H1 (cell line): ENCODE data around the gene WDR35. TPM values are rescaled to one million over a fixed set of nuclear protein-coding genes. Genes with fewer than 3 reads are reported as not detected.
"Not testable (repeated sequence)": the region's sequence is repeated elsewhere in the genome, so short reads cannot be mapped to it uniquely, and the experiment has no call there.

ENCODE experiments used
- CTCF ChIA-PET: fragments of 300-600 bp; sonication (Branson Sonifier 250); formaldehyde crosslinking; loops from one replicate; lab custom pipeline; 2021; ENCODE audit not compliant: partially characterized antibody; lab: Charles Lee
- POLR2A ChIA-PET: fragments of 300-600 bp; sonication (Branson Sonifier 250); formaldehyde crosslinking; loops from one replicate; lab custom pipeline; 2021; ENCODE audit warnings: inconsistent platforms; ENCODE audit not compliant: partially characterized antibody; lab: Charles Lee
- DNase-seq, 2 experiments: peaks; one replicate each; pipeline versions ENCODE4 v3.0.0 to v3.0.0-alpha.2; 2010 to 2022; ENCODE audit warnings: low spot score in 2 of 2, low read depth in 1 of 2, mixed read lengths in 1 of 2
- FAIRE-seq: peaks from 2 replicates; lab custom pipeline; 2011; peaks lifted over from hg19 to GRCh38; lab: Jason Lieb, UNC
- H2AFZ ChIP-seq: 2 replicates; pipeline ENCODE4 v1.8.1; 2012; ENCODE audit warnings: low read length, inconsistent platforms
- H2AK5ac ChIP-seq: 2 replicates; pipeline ENCODE4 v1.6.1; 2013; ENCODE audit warnings: low read depth, low read length
- H2BK120ac ChIP-seq: replicated peaks from 2 replicates; pipeline ENCODE3; 2013; ENCODE audit warnings: low read depth, low read length, inconsistent platforms
- H2BK12ac ChIP-seq: 2 replicates; pipeline ENCODE4 v1.6.1; 2013; ENCODE audit warnings: low read depth, low read length
- H2BK15ac ChIP-seq: 2 replicates; pipeline ENCODE4 v1.6.1; 2013; ENCODE audit warnings: low read length
- H2BK20ac ChIP-seq: 2 replicates; pipeline ENCODE4 v1.6.1; 2013; ENCODE audit warnings: low read length
- H2BK5ac ChIP-seq: 2 replicates; pipeline ENCODE4 v1.6.1; 2013; ENCODE audit warnings: low read depth, low read length
- H3K14ac ChIP-seq: 2 replicates; pipeline ENCODE4 v1.6.1; 2013; ENCODE audit warnings: inconsistent platforms; ENCODE audit not compliant: insufficient read length
- H3K18ac ChIP-seq: 2 replicates; pipeline ENCODE4 v1.6.1; 2013; ENCODE audit warnings: low read length; ENCODE audit errors: extremely low read depth
- H3K23ac ChIP-seq: 2 replicates; pipeline ENCODE4 v1.6.1; 2013; ENCODE audit warnings: inconsistent platforms; ENCODE audit not compliant: insufficient read length
- H3K23me2 ChIP-seq: 2 replicates; pipeline ENCODE4 v1.6.1; 2013; ENCODE audit warnings: low read depth, low read length
- H3K27ac ChIP-seq: 2 replicates; pipeline ENCODE4 v1.6.1; 2011; ENCODE audit warnings: low read depth, low read length, inconsistent platforms
- H3K27me3 ChIP-seq, 4 experiments: replicated peaks in 1 of 4; 1 replicate in 1 of 4; 2 replicates in 3 of 4; pipeline versions ENCODE4 v1.6.1 to v1.8.1; 2011 to 2013; ENCODE audit warnings: low read length in 3 of 4, mild to moderate bottlenecking in 3 of 4, inconsistent platforms in 2 of 4, mixed read lengths in 2 of 4, moderate library complexity in 1 of 4; ENCODE audit not compliant: control insufficient read depth in 3 of 4, insufficient read depth in 3 of 4; ENCODE audit errors: extremely low read depth in 1 of 4
- H3K36me3 ChIP-seq, 4 experiments: 2 replicates each; pipeline versions ENCODE4 v1.6.1 to v1.8.1; 2011 to 2013; ENCODE audit warnings: mild to moderate bottlenecking in 4 of 4, low read length in 3 of 4, moderate library complexity in 2 of 4, control low read depth in 1 of 4, inconsistent platforms in 1 of 4; ENCODE audit not compliant: insufficient read depth in 4 of 4, control insufficient read depth in 2 of 4
- H3K4ac ChIP-seq: replicated peaks from 2 replicates; pipeline ENCODE3; 2013; ENCODE audit warnings: low read length, low read depth, mixed read lengths, inconsistent platforms; ENCODE audit not compliant: insufficient read length
- H3K4me1 ChIP-seq, 4 experiments: replicated peaks in 1 of 4; 1 replicate in 1 of 4; 2 replicates in 3 of 4; pipeline versions ENCODE4 v1.6.1 to v1.8.1; 2011 to 2013; ENCODE audit warnings: low read length in 3 of 4, inconsistent platforms in 2 of 4, mixed read lengths in 1 of 4; ENCODE audit not compliant: insufficient read depth in 4 of 4, control insufficient read depth in 3 of 4
- H3K4me2 ChIP-seq, 2 experiments: 2 replicates each; pipeline versions ENCODE4 v1.6.1 to v1.8.1; 2011 to 2013; ENCODE audit warnings: low read depth in 2 of 2, low read length in 2 of 2, control low read depth in 1 of 2, inconsistent platforms in 1 of 2, mild to moderate bottlenecking in 1 of 2; ENCODE audit not compliant: insufficient read depth in 1 of 2
- H3K4me3 ChIP-seq, 4 experiments: fragments of 200-600, 300-600 bp in 1 of 4; sonication (generic), shearing (Covaris generic), sonication (Bioruptor Twin) in 1 of 4; 2 replicates each; pipeline versions ENCODE4 v1.5.1 to v1.8.1; 2011 to 2016; ENCODE audit warnings: low read length in 4 of 4, low read depth in 3 of 4, control low read depth in 2 of 4, inconsistent platforms in 2 of 4, mild to moderate bottlenecking in 2 of 4, mixed read lengths in 1 of 4, moderate library complexity in 1 of 4; ENCODE audit not compliant: insufficient read depth in 2 of 4; ENCODE audit errors: extremely low read depth in 1 of 4
- H3K56ac ChIP-seq: replicated peaks from 2 replicates; pipeline ENCODE3; 2013; ENCODE audit warnings: low read depth, mild to moderate bottlenecking, mixed read lengths, low read length, inconsistent platforms; ENCODE audit not compliant: insufficient read length
- H3K79me1 ChIP-seq: 2 replicates; pipeline ENCODE4 v1.6.1; 2013; ENCODE audit warnings: low read depth, low read length, control low read depth
- H3K79me2 ChIP-seq, 2 experiments: 2 replicates each; pipeline versions ENCODE4 v1.6.1 to v1.8.1; 2012 to 2013; ENCODE audit warnings: low read length in 2 of 2, mild to moderate bottlenecking in 2 of 2, inconsistent platforms in 1 of 2; ENCODE audit not compliant: insufficient read depth in 2 of 2, control insufficient read depth in 1 of 2
- H3K9ac ChIP-seq, 4 experiments: replicated peaks in 1 of 4; 1 replicate in 1 of 4; 2 replicates in 3 of 4; pipeline versions ENCODE4 v1.6.1 to v1.8.1; 2011 to 2013; ENCODE audit warnings: low read depth in 3 of 4, low read length in 3 of 4, control low read depth in 2 of 4, mild to moderate bottlenecking in 2 of 4, moderate library complexity in 2 of 4, inconsistent platforms in 1 of 4; ENCODE audit errors: extremely low read depth in 1 of 4
- H3K9me3 ChIP-seq, 2 experiments: 2 replicates each; pipeline versions ENCODE4 v1.6.1 to v1.8.1; 2012 to 2013; ENCODE audit warnings: mild to moderate bottlenecking in 2 of 2, moderate library complexity in 2 of 2, control low read depth in 1 of 2, inconsistent platforms in 1 of 2, low read depth in 1 of 2, low read length in 1 of 2, mixed read lengths in 1 of 2; ENCODE audit not compliant: insufficient read depth in 2 of 2
- H4K20me1 ChIP-seq, 2 experiments: replicated peaks in 1 of 2; 2 replicates each; pipeline versions ENCODE3 to v1.8.1; 2011 to 2013; ENCODE audit warnings: inconsistent platforms in 2 of 2, low read length in 2 of 2, mild to moderate bottlenecking in 1 of 2; ENCODE audit not compliant: insufficient read depth in 2 of 2, control insufficient read depth in 1 of 2
- H4K5ac ChIP-seq: 2 replicates; pipeline ENCODE4 v1.6.1; 2013; ENCODE audit warnings: low read length, low read depth, mixed read lengths, inconsistent platforms; ENCODE audit not compliant: insufficient read length
- H4K8ac ChIP-seq: 2 replicates; pipeline ENCODE4 v1.8.0; 2013; ENCODE audit warnings: mild to moderate bottlenecking, moderate library complexity, low read length, inconsistent platforms; ENCODE audit not compliant: insufficient read depth; ENCODE audit errors: extremely low read depth
- H4K91ac ChIP-seq: replicated peaks from 2 replicates; pipeline ENCODE3; 2013; ENCODE audit warnings: low read length, mixed read lengths, inconsistent platforms; ENCODE audit not compliant: insufficient read length
- WGBS, 2 experiments: shearing (Covaris generic) in 1 of 2; methylation state at CpG; one replicate each; pipeline versions ENCODE4 v1.1.6 to v1.1.7; 2013 to 2015; ENCODE audit warnings: low lambda C conversion rate in 2 of 2, mixed read lengths in 2 of 2, inconsistent platforms in 1 of 2, low coverage in 1 of 2, missing lambda C conversion rate in 1 of 2; ENCODE audit not compliant: insufficient replicate concordance in 2 of 2, insufficient coverage in 1 of 2, insufficient read length in 1 of 2; ENCODE audit errors: extremely low coverage in 1 of 2, missing lambda C conversion rate in 1 of 2; 5-methylcytosine and 5-hydroxymethylcytosine counted together
- polyA plus RNA-seq, 7 experiments: library from polyadenylated mRNA; depleted of rRNA in 3 of 7; stranded (reverse) in 5 of 7; unstranded in 2 of 7; fragments of >200 nt in 5 of 7; fragments of 200-250 nt in 2 of 7; gene quantifications; 1 replicate in 5 of 7; 2 replicates in 1 of 7; 4 replicates in 1 of 7; pipeline versions ENCODE4 v1.2.1 to v1.2.3, GENCODE V29; 2011 to 2013; ENCODE audit warnings: missing spikeins in 2 of 7, mixed read lengths in 2 of 7
- total RNA-seq: library from RNA; stranded (reverse); fragmentation: NEBNext Ultra II Directional; extraction: Animal tissue kit (Norgen Biotek cat#: 25700); gene quantifications from 2 replicates; pipeline ENCODE4 v1.2.1, GENCODE V29; 2021

WDR35 gene
- total and polyA plus RNA-seq, 2 of the 8 experiments (the other 6 are each of a cell fraction or from before 2014, with no cell fraction given): 9.0 to 25.5 TPM

- H2AFZ ChIP-seq, H3K4me3 ChIP-seq, H3K9ac ChIP-seq, H2BK20ac ChIP-seq, H3K79me1 ChIP-seq, H2AK5ac ChIP-seq, DNase-seq, H4K8ac ChIP-seq, H3K27ac ChIP-seq, H3K4me2 ChIP-seq, H2BK5ac ChIP-seq, H3K18ac ChIP-seq, H4K91ac ChIP-seq, H3K4ac ChIP-seq, H3K14ac ChIP-seq, H2BK12ac ChIP-seq, H3K79me2 ChIP-seq, H2BK15ac ChIP-seq, H3K27me3 ChIP-seq, H3K9me3 ChIP-seq, H4K5ac ChIP-seq, CTCF ChIA-PET, POLR2A ChIA-PET, H3K4me1 ChIP-seq, H3K23me2 ChIP-seq, H2BK120ac ChIP-seq, H3K56ac ChIP-seq, FAIRE-seq, H3K23ac ChIP-seq, H4K20me1 ChIP-seq: not testable (repeated sequence)
- peaks cover 0 to 21% (median 9%) of the 10 kb centered on the region in 4 experiments; a peak in 4 of 8 replicates for H3K36me3 ChIP-seq
- 87% methylated on average over 4 of the region's 4 CpGs; no CpG with 5 or more reads in 1 of the 2 experiments for WGBS, 2 experiments
These were observed 65.4 kb downstream of the WDR35 start for GRCh38 chr2:19924526-19924925.

GRCh38 chr2:19922188-19922587, 67.7 kb downstream of the WDR35 start:
- H4K91ac ChIP-seq, H2AK5ac ChIP-seq, H3K27ac ChIP-seq, H3K18ac ChIP-seq, H3K23ac ChIP-seq, H3K4me2 ChIP-seq, DNase-seq, H3K4me1 ChIP-seq, H4K20me1 ChIP-seq, H3K79me1 ChIP-seq, H2BK5ac ChIP-seq, H4K8ac ChIP-seq, CTCF ChIA-PET, H3K14ac ChIP-seq, H3K9ac ChIP-seq, H3K4ac ChIP-seq, H3K79me2 ChIP-seq, H3K27me3 ChIP-seq, H3K9me3 ChIP-seq, H2BK120ac ChIP-seq, H2BK12ac ChIP-seq, H2BK15ac ChIP-seq, H3K4me3 ChIP-seq, H3K36me3 ChIP-seq, H3K23me2 ChIP-seq, H4K5ac ChIP-seq, POLR2A ChIA-PET, FAIRE-seq, H2AFZ ChIP-seq, H2BK20ac ChIP-seq, H3K56ac ChIP-seq: not testable (repeated sequence)
- WGBS, 2 experiments: 72% methylated on average over 3 of the region's 3 CpGs; no CpG with 5 or more reads in 1 of the 2 experiments
